ENCODE results near the gene HIVEP1.

- TF ChIP-seq POLR2AphosphoS5 (IDR thresholded peaks at IDR 0.05; ENCODE audit: low read depth, low read length) = no peak
- no peak for TF ChIP-seq POLR2A (IDR thresholded peaks at IDR 0.05; ENCODE audit: low read depth, low read length)
- no peak for TF ChIP-seq SPI1 (IDR thresholded peaks at IDR 0.05; ENCODE audit: low read depth, low read length)
- no peak for TF ChIP-seq TAF1 (IDR thresholded peaks at IDR 0.05; ENCODE audit: low read depth, low read length)
- TF ChIP-seq POU2F2 (IDR thresholded peaks at IDR 0.05; ENCODE audit: low read depth, low read length) = no peak
Observed at GRCh38 chr6:12101653-12102312, 89.7 kb downstream of the HIVEP1 start.

Data from GM12891 (cell line).